H1 (cell line): ENCODE data around the gene ZNRF2. TPM values are rescaled to one million over a fixed set of nuclear protein-coding genes. Genes with fewer than 3 reads are reported as not detected.

Source experiments
- CTCF ChIP-seq, 3 experiments: IDR thresholded peaks; 1 replicate in 2 of 3; 2 replicates in 1 of 3; pipeline versions ENCODE4 v1.5.1 to v1.6.1; 2011; ENCODE audit warnings: low read length in 3 of 3, mild to moderate bottlenecking in 3 of 3, inconsistent platforms in 2 of 3, low read depth in 1 of 3, moderate library complexity in 1 of 3; ENCODE audit not compliant: insufficient read depth in 1 of 3; ENCODE audit errors: control extremely low read depth in 1 of 3
- FOSL1 ChIP-seq: IDR thresholded peaks from 2 replicates; pipeline ENCODE4 v1.6.1; 2011; ENCODE audit warnings: mild to moderate bottlenecking, low read depth, low read length, moderate library complexity; ENCODE audit not compliant: insufficient read depth
- GABPA ChIP-seq: IDR thresholded peaks from 2 replicates; pipeline ENCODE4 v1.6.1; 2011; ENCODE audit warnings: mild to moderate bottlenecking, low read length, moderate library complexity, borderline replicate concordance; ENCODE audit not compliant: insufficient read depth
- JUND ChIP-seq: IDR thresholded peaks from 2 replicates; pipeline ENCODE4 v1.6.1; 2011; ENCODE audit warnings: mild to moderate bottlenecking, improper control_type of control experiment, low read length
- KDM4A ChIP-seq: IDR thresholded peaks from one replicate; pipeline ENCODE4 v1.7.1; 2012; ENCODE audit warnings: low read depth, mild to moderate bottlenecking, moderate library complexity, low read length, inconsistent platforms; ENCODE audit not compliant: severe bottlenecking
- KDM5A ChIP-seq: fragments of 200-600 bp; IDR thresholded peaks from 2 replicates; pipeline ENCODE4 v1.7.1; 2012; ENCODE audit warnings: mild to moderate bottlenecking, low read length, inconsistent platforms, mixed read lengths
- MAFK ChIP-seq: IDR thresholded peaks from 2 replicates; pipeline ENCODE4 v1.6.1; 2012; ENCODE audit warnings: low read depth, mild to moderate bottlenecking, improper control_type of control experiment, low read length
- NANOG ChIP-seq: IDR thresholded peaks from 2 replicates; pipeline ENCODE4 v1.6.1; 2011; ENCODE audit warnings: low read length, low read depth, mild to moderate bottlenecking, inconsistent platforms; ENCODE audit not compliant: insufficient read depth, poor library complexity, severe bottlenecking
- POLR2A ChIP-seq, 2 experiments: IDR thresholded peaks; 1 replicate in 1 of 2; 2 replicates in 1 of 2; pipeline ENCODE4 v1.6.1; 2011; ENCODE audit warnings: low read depth in 2 of 2, low read length in 2 of 2, mild to moderate bottlenecking in 2 of 2; ENCODE audit errors: control extremely low read depth in 1 of 2
- POLR2AphosphoS5 ChIP-seq: IDR thresholded peaks from 2 replicates; pipeline ENCODE4 v1.6.1; 2011; ENCODE audit warnings: low read depth, low read length
- POU5F1 ChIP-seq: IDR thresholded peaks from 2 replicates; pipeline ENCODE4 v1.6.1; 2011; ENCODE audit warnings: low read depth, mild to moderate bottlenecking, low read length, moderate library complexity
- SRF ChIP-seq: IDR thresholded peaks from 2 replicates; pipeline ENCODE4 v1.6.1; 2011; ENCODE audit warnings: mild to moderate bottlenecking, low read depth, low read length, moderate library complexity
- TAF1 ChIP-seq: IDR thresholded peaks from 2 replicates; pipeline ENCODE4 v1.6.1; 2011; ENCODE audit warnings: mild to moderate bottlenecking, low read depth, low read length
- TCF12 ChIP-seq: IDR thresholded peaks from 2 replicates; pipeline ENCODE4 v1.6.1; 2011; ENCODE audit warnings: low read depth, mild to moderate bottlenecking, low read length
- USF2 ChIP-seq: IDR thresholded peaks from 2 replicates; pipeline ENCODE4 v1.6.1; 2011; ENCODE audit warnings: low read length, improper control_type of control experiment
- polyA plus RNA-seq, 7 experiments: library from polyadenylated mRNA; depleted of rRNA in 3 of 7; stranded (reverse) in 5 of 7; unstranded in 2 of 7; fragments of >200 nt in 5 of 7; fragments of 200-250 nt in 2 of 7; gene quantifications; 1 replicate in 5 of 7; 2 replicates in 1 of 7; 4 replicates in 1 of 7; pipeline versions ENCODE4 v1.2.1 to v1.2.3, GENCODE V29; 2011 to 2013; ENCODE audit warnings: missing spikeins in 2 of 7, mixed read lengths in 2 of 7
- total RNA-seq: library from RNA; stranded (reverse); fragmentation: NEBNext Ultra II Directional; extraction: Animal tissue kit (Norgen Biotek cat#: 25700); gene quantifications from 2 replicates; pipeline ENCODE4 v1.2.1, GENCODE V29; 2021
- TF ChIP-seq, protein P1 (sequence below): IDR thresholded peaks from 2 replicates; pipeline ENCODE4 v1.6.1; 2012; ENCODE audit warnings: inconsistent platforms

ZNRF2 gene
- total and polyA plus RNA-seq, 2 of the 8 experiments (the other 6 are each of a cell fraction or from before 2014, with no cell fraction given) = 2.9 to 16.2 TPM

DNA sequence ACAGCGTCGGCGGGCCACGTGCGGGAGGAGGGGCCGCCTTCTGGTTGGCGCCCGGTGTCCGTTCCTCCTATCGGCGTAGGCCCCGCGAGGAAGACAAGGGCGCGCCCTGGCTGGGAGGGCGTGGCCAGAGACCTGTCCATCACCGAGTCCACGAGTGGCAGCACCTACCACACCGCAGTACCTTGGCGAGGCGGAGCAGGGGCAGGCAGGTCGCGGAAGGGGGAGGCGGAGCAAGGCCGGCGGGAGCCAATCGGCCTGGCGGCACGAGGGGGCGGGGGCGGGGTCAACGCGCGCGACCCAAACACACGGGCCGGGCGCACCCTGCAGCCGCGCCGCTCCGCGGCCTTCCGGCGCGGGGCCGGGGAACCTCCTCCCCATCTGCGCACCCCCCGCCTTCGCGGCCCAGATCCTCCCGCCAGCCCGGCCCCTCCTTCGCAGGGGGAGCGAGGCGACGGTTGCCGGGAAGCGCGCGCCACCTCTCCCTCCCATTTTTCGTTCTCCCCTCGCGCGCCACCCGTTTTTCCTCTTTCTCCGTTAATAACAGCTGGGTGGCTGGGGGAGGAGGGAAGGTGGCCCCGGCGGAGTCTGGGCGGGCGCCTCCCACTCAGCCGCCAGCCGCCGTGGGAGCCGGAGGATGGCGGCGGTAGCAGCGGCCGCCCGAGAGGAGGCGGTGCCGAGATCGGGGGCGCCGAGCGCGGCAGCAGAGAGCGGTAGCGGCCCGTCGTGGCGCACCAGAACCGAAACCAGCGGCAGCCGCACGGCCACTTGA, at the start of gene ZNRF2 (continued):
- peak in 1 of 2 experiments; percentile 39; a peak in 1 of 3 replicates for TF ChIP-seq POLR2A (IDR thresholded peaks at IDR 0.05; ENCODE audit: control extremely low read depth in 1 of 2, low read depth in 2 of 2, low read length in 2 of 2)
- peak; percentile 83 for TF ChIP-seq USF2
- TF ChIP-seq, protein P1, sequence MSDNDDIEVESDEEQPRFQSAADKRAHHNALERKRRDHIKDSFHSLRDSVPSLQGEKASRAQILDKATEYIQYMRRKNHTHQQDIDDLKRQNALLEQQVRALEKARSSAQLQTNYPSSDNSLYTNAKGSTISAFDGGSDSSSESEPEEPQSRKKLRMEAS = peak; percentile 98
- no peak for TF ChIP-seq GABPA
- no peak for TF ChIP-seq JUND
- TF ChIP-seq SRF = no peak
- TF ChIP-seq NANOG = no peak
- peak; percentile 49; the same call in 1 of the 2 replicates for TF ChIP-seq TAF1
- TF ChIP-seq TCF12 = no peak
- no peak for TF ChIP-seq MAFK
- 0 out of 2 replicates have a peak, but pooled peaks have one; percentile 6 for TF ChIP-seq POLR2AphosphoS5
- no peak for TF ChIP-seq POU5F1
- TF ChIP-seq FOSL1 = no peak
- TF ChIP-seq KDM4A = peak; percentile 54
- TF ChIP-seq CTCF (IDR thresholded peaks at IDR 0.05; ENCODE audit: control extremely low read depth in 1 of 3, insufficient read depth in 1 of 3, low read depth in 1 of 3, low read length in 3 of 3) = peak in 2 of 3 experiments; percentile 36 to 40; a peak in 3 of 4 replicates
- no peak for TF ChIP-seq KDM5A
